Measurements from ENCODE around the gene SUN5. TPM values are rescaled to one million over a fixed set of nuclear protein-coding genes. Genes with fewer than 3 reads are reported as not detected.

Gene SUN5
- total and polyA plus RNA-seq, 2 of the 8 experiments (the other 6 are each of a cell fraction or from before 2014, with no cell fraction given) = not detected

DNA sequence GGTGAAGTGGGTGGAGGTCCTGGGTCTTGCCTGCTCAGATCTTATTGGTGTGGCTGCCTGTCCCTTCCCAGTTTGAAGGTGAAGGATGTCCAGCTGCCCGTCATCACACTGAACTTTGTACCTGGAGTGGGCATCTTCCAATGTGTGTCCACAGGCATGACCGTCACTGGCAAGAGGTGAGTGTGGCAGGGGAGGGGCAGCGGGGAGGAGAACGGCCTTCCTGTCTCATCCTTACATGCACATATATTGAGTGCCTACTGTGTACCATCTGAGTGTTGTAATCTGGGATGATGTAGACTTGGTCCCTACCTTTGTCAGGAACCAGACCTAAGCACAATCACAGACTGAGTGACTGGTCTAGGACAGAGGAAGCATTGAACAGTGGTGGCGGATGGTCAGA lies 29.9 kb upstream of the SUN5 start (continued):
- TF ChIP-seq, protein P1, sequence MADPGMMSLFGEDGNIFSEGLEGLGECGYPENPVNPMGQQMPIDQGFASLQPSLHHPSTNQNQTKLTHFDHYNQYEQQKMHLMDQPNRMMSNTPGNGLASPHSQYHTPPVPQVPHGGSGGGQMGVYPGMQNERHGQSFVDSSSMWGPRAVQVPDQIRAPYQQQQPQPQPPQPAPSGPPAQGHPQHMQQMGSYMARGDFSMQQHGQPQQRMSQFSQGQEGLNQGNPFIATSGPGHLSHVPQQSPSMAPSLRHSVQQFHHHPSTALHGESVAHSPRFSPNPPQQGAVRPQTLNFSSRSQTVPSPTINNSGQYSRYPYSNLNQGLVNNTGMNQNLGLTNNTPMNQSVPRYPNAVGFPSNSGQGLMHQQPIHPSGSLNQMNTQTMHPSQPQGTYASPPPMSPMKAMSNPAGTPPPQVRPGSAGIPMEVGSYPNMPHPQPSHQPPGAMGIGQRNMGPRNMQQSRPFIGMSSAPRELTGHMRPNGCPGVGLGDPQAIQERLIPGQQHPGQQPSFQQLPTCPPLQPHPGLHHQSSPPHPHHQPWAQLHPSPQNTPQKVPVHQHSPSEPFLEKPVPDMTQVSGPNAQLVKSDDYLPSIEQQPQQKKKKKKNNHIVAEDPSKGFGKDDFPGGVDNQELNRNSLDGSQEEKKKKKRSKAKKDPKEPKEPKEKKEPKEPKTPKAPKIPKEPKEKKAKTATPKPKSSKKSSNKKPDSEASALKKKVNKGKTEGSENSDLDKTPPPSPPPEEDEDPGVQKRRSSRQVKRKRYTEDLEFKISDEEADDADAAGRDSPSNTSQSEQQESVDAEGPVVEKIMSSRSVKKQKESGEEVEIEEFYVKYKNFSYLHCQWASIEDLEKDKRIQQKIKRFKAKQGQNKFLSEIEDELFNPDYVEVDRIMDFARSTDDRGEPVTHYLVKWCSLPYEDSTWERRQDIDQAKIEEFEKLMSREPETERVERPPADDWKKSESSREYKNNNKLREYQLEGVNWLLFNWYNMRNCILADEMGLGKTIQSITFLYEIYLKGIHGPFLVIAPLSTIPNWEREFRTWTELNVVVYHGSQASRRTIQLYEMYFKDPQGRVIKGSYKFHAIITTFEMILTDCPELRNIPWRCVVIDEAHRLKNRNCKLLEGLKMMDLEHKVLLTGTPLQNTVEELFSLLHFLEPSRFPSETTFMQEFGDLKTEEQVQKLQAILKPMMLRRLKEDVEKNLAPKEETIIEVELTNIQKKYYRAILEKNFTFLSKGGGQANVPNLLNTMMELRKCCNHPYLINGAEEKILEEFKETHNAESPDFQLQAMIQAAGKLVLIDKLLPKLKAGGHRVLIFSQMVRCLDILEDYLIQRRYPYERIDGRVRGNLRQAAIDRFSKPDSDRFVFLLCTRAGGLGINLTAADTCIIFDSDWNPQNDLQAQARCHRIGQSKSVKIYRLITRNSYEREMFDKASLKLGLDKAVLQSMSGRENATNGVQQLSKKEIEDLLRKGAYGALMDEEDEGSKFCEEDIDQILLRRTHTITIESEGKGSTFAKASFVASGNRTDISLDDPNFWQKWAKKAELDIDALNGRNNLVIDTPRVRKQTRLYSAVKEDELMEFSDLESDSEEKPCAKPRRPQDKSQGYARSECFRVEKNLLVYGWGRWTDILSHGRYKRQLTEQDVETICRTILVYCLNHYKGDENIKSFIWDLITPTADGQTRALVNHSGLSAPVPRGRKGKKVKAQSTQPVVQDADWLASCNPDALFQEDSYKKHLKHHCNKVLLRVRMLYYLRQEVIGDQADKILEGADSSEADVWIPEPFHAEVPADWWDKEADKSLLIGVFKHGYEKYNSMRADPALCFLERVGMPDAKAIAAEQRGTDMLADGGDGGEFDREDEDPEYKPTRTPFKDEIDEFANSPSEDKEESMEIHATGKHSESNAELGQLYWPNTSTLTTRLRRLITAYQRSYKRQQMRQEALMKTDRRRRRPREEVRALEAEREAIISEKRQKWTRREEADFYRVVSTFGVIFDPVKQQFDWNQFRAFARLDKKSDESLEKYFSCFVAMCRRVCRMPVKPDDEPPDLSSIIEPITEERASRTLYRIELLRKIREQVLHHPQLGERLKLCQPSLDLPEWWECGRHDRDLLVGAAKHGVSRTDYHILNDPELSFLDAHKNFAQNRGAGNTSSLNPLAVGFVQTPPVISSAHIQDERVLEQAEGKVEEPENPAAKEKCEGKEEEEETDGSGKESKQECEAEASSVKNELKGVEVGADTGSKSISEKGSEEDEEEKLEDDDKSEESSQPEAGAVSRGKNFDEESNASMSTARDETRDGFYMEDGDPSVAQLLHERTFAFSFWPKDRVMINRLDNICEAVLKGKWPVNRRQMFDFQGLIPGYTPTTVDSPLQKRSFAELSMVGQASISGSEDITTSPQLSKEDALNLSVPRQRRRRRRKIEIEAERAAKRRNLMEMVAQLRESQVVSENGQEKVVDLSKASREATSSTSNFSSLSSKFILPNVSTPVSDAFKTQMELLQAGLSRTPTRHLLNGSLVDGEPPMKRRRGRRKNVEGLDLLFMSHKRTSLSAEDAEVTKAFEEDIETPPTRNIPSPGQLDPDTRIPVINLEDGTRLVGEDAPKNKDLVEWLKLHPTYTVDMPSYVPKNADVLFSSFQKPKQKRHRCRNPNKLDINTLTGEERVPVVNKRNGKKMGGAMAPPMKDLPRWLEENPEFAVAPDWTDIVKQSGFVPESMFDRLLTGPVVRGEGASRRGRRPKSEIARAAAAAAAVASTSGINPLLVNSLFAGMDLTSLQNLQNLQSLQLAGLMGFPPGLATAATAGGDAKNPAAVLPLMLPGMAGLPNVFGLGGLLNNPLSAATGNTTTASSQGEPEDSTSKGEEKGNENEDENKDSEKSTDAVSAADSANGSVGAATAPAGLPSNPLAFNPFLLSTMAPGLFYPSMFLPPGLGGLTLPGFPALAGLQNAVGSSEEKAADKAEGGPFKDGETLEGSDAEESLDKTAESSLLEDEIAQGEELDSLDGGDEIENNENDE (IDR thresholded peaks at IDR 0.05; ENCODE audit: insufficient replicate concordance, low read length) = no peak
